Measurements from ENCODE around the gene PTPRG.

GRCh38 chr3:62343755-62344154, 782.4 kb downstream of the PTPRG start:
- TF ChIP-seq HDAC2 (CRISPR knock-in tag; IDR thresholded peaks at IDR 0.05) (no peak), ZBTB25 (CRISPR knock-in tag; IDR thresholded peaks at IDR 0.05) (no peak), PATZ1 (CRISPR knock-in tag; IDR thresholded peaks at IDR 0.05) (no peak), SETDB1 (CRISPR knock-in tag; IDR thresholded peaks at IDR 0.05; ENCODE audit: borderline replicate concordance) (no peak), SP1 (IDR thresholded peaks at IDR 0.05) (no peak), SP1 (CRISPR knock-in tag; IDR thresholded peaks at IDR 0.05) (no peak), BRCA1 (CRISPR knock-in tag; IDR thresholded peaks at IDR 0.05) (no peak)

All from HepG2 (cell line).